Activated CD4-positive, alpha-beta T cell treated with anti-CD3 and anti-CD28 coated beads, Interleukin-2, amount 10 ng/mL, durations not matched to agents 24 days and 14 days (primary cell): ENCODE data around the gene ATP7A. TPM values are rescaled to one million over a fixed set of nuclear protein-coding genes. Genes with fewer than 3 reads are reported as not detected.
A peak's percentile ranks its signal among the peaks of the same experiment; 100 is the strongest.

ENCODE experiments used
- DNase-seq: peaks from one replicate; pipeline ENCODE4 v3.0.0; 2022
- H3K27ac Mint-ChIP-seq: one replicate; pipeline ENCODE4 v1.8.0; 2022; ENCODE audit warnings: mild to moderate bottlenecking, mixed read lengths
- H3K27me3 Mint-ChIP-seq: one replicate; pipeline ENCODE4 v1.8.0; 2022; ENCODE audit warnings: mixed read lengths
- H3K36me3 Mint-ChIP-seq: one replicate; pipeline ENCODE4 v1.8.0; 2022; ENCODE audit warnings: low read depth, mild to moderate bottlenecking, mixed read lengths
- H3K4me1 Mint-ChIP-seq: one replicate; pipeline ENCODE4 v1.8.0; 2021; ENCODE audit warnings: mixed read lengths
- H3K4me3 Mint-ChIP-seq: one replicate; pipeline ENCODE4 v1.8.0; 2022; ENCODE audit warnings: mild to moderate bottlenecking, moderate library complexity, mixed read lengths
- H3K9me3 Mint-ChIP-seq: one replicate; pipeline ENCODE4 v1.8.0; 2021; ENCODE audit warnings: mixed read lengths
- intact Hi-C: fragments of 100-400 bp; cut with micrococcal nuclease; formaldehyde crosslinking; loops from one replicate; pipeline ENCODE4 v1.15.1; 2023
- total RNA-seq: library from RNA; stranded (reverse); gene quantifications from 2 replicates; pipeline ENCODE4 v1.2.3, GENCODE V29; 2022

ATP7A gene
- total RNA-seq, 1 donor from 2014 or later: 8.1 TPM

GRCh38 chrX:77960567-77960966 lies 50.1 kb downstream of the ATP7A start:
- Mint-ChIP-seq H3K9me3 (no peaks in the 10 kb centered on the region), H3K4me1 (peaks cover 28% of the 10 kb centered on the region)
- intact Hi-C loops: loop anchor here (1.0 to 10.0 kb wide), 2 partner anchors 50 to 104 kb away; partner anchors contain the start of gene ATP7A

GRCh38 chrX:77961063-77961462 lies 50.6 kb downstream of the ATP7A start:
- H3K27ac Mint-ChIP-seq: peak overlapping the region; percentile 98
- H3K9me3 Mint-ChIP-seq: no peaks in the 10 kb centered on the region
- peaks cover 19% of the 10 kb centered on the region for H3K36me3 Mint-ChIP-seq
- peaks cover 26% of the 10 kb centered on the region for H3K4me1 Mint-ChIP-seq
- no peaks in the 10 kb centered on the region for H3K27me3 Mint-ChIP-seq
- intact Hi-C loops: loop anchor here (10.0 kb wide), 1 partner anchor 104 kb away; no protein-coding TSS in a partner anchor
- no peak for DNase-seq
- H3K4me3 Mint-ChIP-seq: peak overlapping the region; percentile 88

More at GRCh38 chrX:77960567-77960966, 50.1 kb downstream of the ATP7A start:
- Mint-ChIP-seq H3K27me3 (no peaks in the 10 kb centered on the region), H3K36me3 (peaks cover 18% of the 10 kb centered on the region), H3K4me3 (peak overlapping the region; percentile 88), H3K27ac (peak overlapping the region; percentile 98)
- no peak for DNase-seq

GRCh38 chrX:77962068-77962902 lies 51.8 kb downstream of the ATP7A start:
- no peaks in the 10 kb centered on the region for H3K27me3 Mint-ChIP-seq
- H3K4me3 Mint-ChIP-seq: peak overlapping the region; percentile 88
- peak; percentile 69 for DNase-seq
- peak overlapping the region; percentile 98 for H3K27ac Mint-ChIP-seq
- H3K4me1 Mint-ChIP-seq: peaks cover 27% of the 10 kb centered on the region
- intact Hi-C loops: loop anchor here (10.0 kb wide), 1 partner anchor 103 kb away; no protein-coding TSS in a partner anchor
- no peaks in the 10 kb centered on the region for H3K9me3 Mint-ChIP-seq
- peaks cover 17% of the 10 kb centered on the region for H3K36me3 Mint-ChIP-seq

DNA sequence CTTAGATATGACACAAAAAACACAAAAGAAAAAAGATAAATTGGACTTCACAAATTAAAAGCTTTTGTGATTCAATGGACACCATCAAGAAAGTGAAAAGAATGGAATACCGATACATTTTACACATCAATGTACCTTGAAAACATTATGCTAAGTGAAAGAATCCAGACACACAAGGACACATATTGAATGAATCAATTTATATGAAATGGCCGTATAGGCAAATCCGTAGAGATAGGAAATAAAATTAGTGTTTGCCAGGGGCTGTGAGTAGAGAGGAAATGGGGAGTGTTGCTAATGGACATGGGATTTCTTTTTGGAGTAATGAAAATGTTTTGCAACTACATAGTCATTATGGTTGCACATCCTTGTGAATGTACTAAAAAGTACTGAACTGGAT lies 55.9 kb downstream of the ATP7A start:
- Mint-ChIP-seq H3K4me1 (peaks cover 17% of the 10 kb centered on the region), H3K9me3 (no peaks in the 10 kb centered on the region), H3K27ac (no peak overlapping the region), H3K27me3 (no peaks in the 10 kb centered on the region), H3K36me3 (peaks cover 12% of the 10 kb centered on the region), H3K4me3 (no peak overlapping the region)
- intact Hi-C loops: loop anchor here (10.0 kb wide), 1 partner anchor 98 kb away; no protein-coding TSS in a partner anchor
- no peak for DNase-seq

GRCh38 chrX:77967631-77968030 lies 57.1 kb downstream of the ATP7A start:
- H3K9me3 Mint-ChIP-seq: no peaks in the 10 kb centered on the region
- intact Hi-C loops: loop anchor here (10.0 kb wide), 1 partner anchor 97 kb away; no protein-coding TSS in a partner anchor
- H3K27ac Mint-ChIP-seq: no peak overlapping the region
- peaks cover 14% of the 10 kb centered on the region for H3K36me3 Mint-ChIP-seq
- no peaks in the 10 kb centered on the region for H3K27me3 Mint-ChIP-seq
- DNase-seq: no peak
- peaks cover 8% of the 10 kb centered on the region for H3K4me1 Mint-ChIP-seq
- H3K4me3 Mint-ChIP-seq: no peak overlapping the region

DNA sequence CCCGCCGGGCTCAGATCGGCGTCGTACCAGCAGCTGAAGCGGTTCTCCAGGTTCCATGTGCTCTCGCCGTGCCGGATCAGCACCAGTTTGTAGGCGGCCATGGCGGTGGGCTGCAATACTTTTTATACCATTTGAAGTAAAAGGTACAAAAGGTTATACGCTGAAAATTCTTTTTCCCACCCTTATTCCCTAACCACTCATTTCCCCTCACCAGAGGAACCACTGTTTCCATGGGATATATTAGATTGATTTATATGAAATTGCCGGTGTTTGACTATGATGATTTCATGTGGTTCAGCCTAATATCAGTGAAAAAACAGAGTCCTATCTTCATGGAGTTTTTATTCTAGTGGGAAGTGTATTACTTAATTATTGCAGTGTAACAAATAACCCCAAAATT lies 59.0 kb downstream of the ATP7A start, which contains the start of gene PGAM4:
Gene PGAM4 (minus strand): TSS at position 101 of the 400 bp plus-strand sequence. CDS start 0 bp downstream, at position 101.
- Mint-ChIP-seq H3K36me3 (peaks cover 16% of the 10 kb centered on the region), H3K9me3 (no peaks in the 10 kb centered on the region), H3K4me1 (peaks cover 8% of the 10 kb centered on the region), H3K4me3 (no peak within 1 kb of the TSS), H3K27ac (no peak within 1 kb of the TSS), H3K27me3 (no peaks in the 10 kb centered on the region)
- intact Hi-C loops: loop anchor here (10.0 kb wide), 1 partner anchor 95 kb away; no protein-coding TSS in a partner anchor
- no peak for DNase-seq

- Mint-ChIP-seq H3K36me3 (peaks cover 20% of the 10 kb centered on the region), H3K9me3 (no peaks in the 10 kb centered on the region), H3K4me1 (peaks cover 3% of the 10 kb centered on the region), H3K27me3 (no peaks in the 10 kb centered on the region), H3K27ac (no peak overlapping the region), H3K4me3 (no peak overlapping the region)
- DNase-seq: no peak
- intact Hi-C loops: no loop called here
These were observed 65.3 kb downstream of the ATP7A start for GRCh38 chrX:77975755-77976154.

GRCh38 chrX:77977095-77977494 lies 66.6 kb downstream of the ATP7A start:
- Mint-ChIP-seq H3K9me3 (no peaks in the 10 kb centered on the region), H3K4me1 (no peaks in the 10 kb centered on the region), H3K27ac (no peak overlapping the region), H3K36me3 (peaks cover 17% of the 10 kb centered on the region), H3K4me3 (no peak overlapping the region), H3K27me3 (no peaks in the 10 kb centered on the region)
- intact Hi-C loops: no loop called here
- no peak for DNase-seq

- no peaks in the 10 kb centered on the region for H3K27me3 Mint-ChIP-seq
- no peak overlapping the region for H3K27ac Mint-ChIP-seq
- peaks cover 16% of the 10 kb centered on the region for H3K36me3 Mint-ChIP-seq
- H3K4me1 Mint-ChIP-seq: no peaks in the 10 kb centered on the region
- no peak overlapping the region for H3K4me3 Mint-ChIP-seq
- H3K9me3 Mint-ChIP-seq: no peaks in the 10 kb centered on the region
- intact Hi-C loops: no loop called here
- DNase-seq: no peak
These were observed 67.0 kb downstream of the ATP7A start for GRCh38 chrX:77977518-77977917.

- no peak overlapping the region for H3K27ac Mint-ChIP-seq
- H3K4me1 Mint-ChIP-seq: no peaks in the 10 kb centered on the region
- no peaks in the 10 kb centered on the region for H3K9me3 Mint-ChIP-seq
- intact Hi-C loops: no loop called here
- no peaks in the 10 kb centered on the region for H3K27me3 Mint-ChIP-seq
- no peak overlapping the region for H3K4me3 Mint-ChIP-seq
- H3K36me3 Mint-ChIP-seq: peaks cover 14% of the 10 kb centered on the region
- no peak for DNase-seq
These were observed 69.4 kb downstream of the ATP7A start for GRCh38 chrX:77979870-77980269.

DNA sequence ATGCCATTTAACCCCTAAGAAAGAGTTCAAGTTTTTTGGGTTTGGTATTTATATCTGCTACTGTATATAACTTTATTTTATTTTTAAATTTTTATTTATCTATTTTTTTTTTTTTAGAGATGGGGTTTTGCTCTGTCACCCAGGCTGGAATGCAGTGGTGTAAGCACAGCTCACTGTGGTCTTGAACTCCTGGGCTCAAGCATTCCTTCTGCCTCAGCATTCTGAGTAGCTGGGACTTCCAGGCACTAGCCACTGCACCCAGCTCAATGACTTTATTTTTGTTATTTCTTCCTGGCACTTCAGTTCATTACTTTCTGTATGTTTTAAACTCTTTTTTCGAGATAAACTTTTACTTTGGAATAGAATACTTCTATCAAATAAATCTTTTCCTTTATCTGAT lies 101.4 kb downstream of the ATP7A start:
- Mint-ChIP-seq H3K4me1 (no peaks in the 10 kb centered on the region), H3K36me3 (peaks cover 19% of the 10 kb centered on the region), H3K27me3 (no peaks in the 10 kb centered on the region), H3K9me3 (peaks cover 6% of the 10 kb centered on the region), H3K4me3 (no peak overlapping the region), H3K27ac (no peak overlapping the region)
- no peak for DNase-seq
- intact Hi-C loops: no loop called here

GRCh38 chrX:78019586-78020483 lies 109.3 kb downstream of the ATP7A start:
- H3K27me3 Mint-ChIP-seq: no peaks in the 10 kb centered on the region
- H3K4me3 Mint-ChIP-seq: no peak overlapping the region
- peaks cover 2% of the 10 kb centered on the region for H3K4me1 Mint-ChIP-seq
- intact Hi-C loops: no loop called here
- peaks cover 16% of the 10 kb centered on the region for H3K36me3 Mint-ChIP-seq
- no peak for DNase-seq
- H3K27ac Mint-ChIP-seq: no peak overlapping the region
- H3K9me3 Mint-ChIP-seq: peaks cover 6% of the 10 kb centered on the region

GRCh38 chrX:78024349-78025059 lies 114.0 kb downstream of the ATP7A start:
- peaks cover 3% of the 10 kb centered on the region for H3K4me1 Mint-ChIP-seq
- H3K36me3 Mint-ChIP-seq: no peaks in the 10 kb centered on the region
- no peaks in the 10 kb centered on the region for H3K27me3 Mint-ChIP-seq
- H3K4me3 Mint-ChIP-seq: no peak overlapping the region
- H3K27ac Mint-ChIP-seq: no peak overlapping the region
- intact Hi-C loops: loop anchor here (1.0 kb wide), 1 partner anchor 114 kb away; the partner anchor contains the start of gene ATP7A
- no peaks in the 10 kb centered on the region for H3K9me3 Mint-ChIP-seq
- peak; percentile 71 for DNase-seq
